ENCODE results near the gene RRAS.

DNA sequence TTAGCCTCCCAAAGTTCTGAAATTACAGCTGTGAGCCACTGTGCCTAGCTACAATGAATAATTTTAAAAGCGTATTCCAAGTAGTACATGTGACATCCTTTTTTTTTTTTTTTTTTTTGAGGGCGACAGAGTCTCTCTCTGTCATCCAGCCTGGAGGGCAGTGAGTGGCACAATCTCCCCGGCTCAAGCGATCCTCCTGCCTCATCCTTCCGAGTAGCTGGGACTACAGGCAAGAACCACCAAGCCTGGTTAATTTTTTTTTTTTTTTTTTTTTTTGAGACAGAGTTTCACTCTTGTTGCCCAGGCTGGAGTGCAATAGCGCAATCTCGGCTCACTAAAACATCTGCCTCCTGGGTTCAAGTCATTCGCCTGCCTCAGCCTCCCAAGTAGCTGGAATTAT is 52.7 kb downstream of the RRAS start:
- no peak for TF ChIP-seq CTCF (IDR thresholded peaks at IDR 0.05)
- no peak for TF ChIP-seq POLR2AphosphoS5 (IDR thresholded peaks at IDR 0.05)

Measured in sigmoid colon (tissue), 4 donors.